ES-I3 (cell line): Measurements from ENCODE around the gene KRT78.

Experiments
- H3K36me3 ChIP-seq: 2 replicates; pipeline ENCODE4 v1.6.1; 2013; ENCODE audit warnings: mild to moderate bottlenecking, low read length, control low read depth, moderate library complexity; ENCODE audit not compliant: insufficient read depth
- H3K4me1 ChIP-seq: 2 replicates; pipeline ENCODE4 v1.6.1; 2013; ENCODE audit warnings: mild to moderate bottlenecking, control low read depth, low read length; ENCODE audit not compliant: insufficient read depth
- H3K9ac ChIP-seq: 2 replicates; pipeline ENCODE4 v1.6.1; 2013; ENCODE audit warnings: low read depth, mild to moderate bottlenecking, low read length, moderate library complexity
- H3K9me3 ChIP-seq: 2 replicates; pipeline ENCODE4 v1.6.1; 2013; ENCODE audit warnings: mild to moderate bottlenecking, low read length, moderate library complexity; ENCODE audit not compliant: control insufficient read depth, insufficient read depth

KRT78 gene

DNA sequence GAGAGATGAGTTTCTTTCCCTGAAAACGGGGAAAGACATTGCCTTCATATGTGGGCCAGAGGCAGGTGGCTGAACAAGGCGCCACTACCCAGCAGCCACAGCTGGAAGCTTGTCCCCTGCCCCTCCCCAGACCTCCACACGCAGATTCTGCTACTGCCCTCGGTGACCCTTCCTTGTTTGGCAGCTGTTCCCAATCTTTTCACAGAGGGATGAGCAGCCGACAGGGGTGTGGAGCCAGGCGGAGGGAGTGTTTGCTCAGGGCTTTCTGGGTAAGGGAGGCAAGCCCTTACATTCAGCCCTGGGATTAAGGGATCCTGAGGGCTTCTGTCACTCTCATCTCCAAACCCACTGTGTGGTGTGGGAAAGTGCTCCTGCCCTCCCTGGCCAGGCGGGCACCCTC is 30.4 kb downstream of the KRT78 start:
- no peaks in the 10 kb centered on the region for H3K9me3 ChIP-seq
- H3K9ac ChIP-seq, result no peak overlapping the region
- no peaks in the 10 kb centered on the region for H3K4me1 ChIP-seq

GRCh38 chr12:52817699-52818238 is 31.0 kb downstream of the KRT78 start:
- Histone ChIP-seq H3K4me1 (no peaks in the 10 kb centered on the region), H3K9me3 (no peaks in the 10 kb centered on the region), H3K36me3 (no peaks in the 10 kb centered on the region), H3K9ac (no peak overlapping the region)

More for the DNA sequence above, 30.4 kb downstream of the KRT78 start:
- H3K36me3 ChIP-seq, result no peaks in the 10 kb centered on the region

DNA sequence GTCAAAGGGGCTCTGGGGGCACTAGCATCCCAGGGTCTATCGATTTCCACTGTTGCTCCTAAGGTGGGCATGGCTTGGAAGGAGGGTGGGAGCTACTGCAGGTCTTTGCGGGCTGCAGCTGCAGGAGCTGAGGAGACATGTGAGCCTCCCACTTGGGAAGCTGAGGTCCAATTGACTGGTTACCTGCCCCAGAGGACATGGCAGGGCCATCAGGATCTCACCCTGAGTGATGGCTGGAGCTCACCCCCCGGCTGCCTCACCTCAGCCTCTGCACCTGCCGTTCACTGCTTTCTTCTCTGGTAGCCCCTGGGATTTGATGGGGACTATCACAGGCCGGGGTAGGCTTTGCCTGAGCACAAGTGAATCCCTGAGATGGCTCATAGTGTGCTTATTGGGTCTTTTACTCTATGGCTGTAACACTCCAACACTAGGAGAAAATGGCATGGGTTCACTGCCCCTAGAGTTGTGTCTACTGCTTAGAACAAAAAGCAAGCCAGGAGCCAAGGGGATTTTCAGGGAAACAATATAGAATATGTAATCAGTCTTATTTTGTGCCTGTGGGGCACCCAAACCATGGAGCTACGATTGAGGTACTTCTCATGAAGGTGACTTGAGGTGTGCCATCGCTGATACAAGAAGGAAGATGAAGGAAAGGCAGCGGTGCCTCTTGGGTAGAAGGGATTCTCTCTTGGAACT is 31.6 kb downstream of the KRT78 start:
- H3K4me1 ChIP-seq, result no peaks in the 10 kb centered on the region
- H3K36me3 ChIP-seq, result no peaks in the 10 kb centered on the region
- no peaks in the 10 kb centered on the region for H3K9me3 ChIP-seq
- no peak overlapping the region for H3K9ac ChIP-seq

DNA sequence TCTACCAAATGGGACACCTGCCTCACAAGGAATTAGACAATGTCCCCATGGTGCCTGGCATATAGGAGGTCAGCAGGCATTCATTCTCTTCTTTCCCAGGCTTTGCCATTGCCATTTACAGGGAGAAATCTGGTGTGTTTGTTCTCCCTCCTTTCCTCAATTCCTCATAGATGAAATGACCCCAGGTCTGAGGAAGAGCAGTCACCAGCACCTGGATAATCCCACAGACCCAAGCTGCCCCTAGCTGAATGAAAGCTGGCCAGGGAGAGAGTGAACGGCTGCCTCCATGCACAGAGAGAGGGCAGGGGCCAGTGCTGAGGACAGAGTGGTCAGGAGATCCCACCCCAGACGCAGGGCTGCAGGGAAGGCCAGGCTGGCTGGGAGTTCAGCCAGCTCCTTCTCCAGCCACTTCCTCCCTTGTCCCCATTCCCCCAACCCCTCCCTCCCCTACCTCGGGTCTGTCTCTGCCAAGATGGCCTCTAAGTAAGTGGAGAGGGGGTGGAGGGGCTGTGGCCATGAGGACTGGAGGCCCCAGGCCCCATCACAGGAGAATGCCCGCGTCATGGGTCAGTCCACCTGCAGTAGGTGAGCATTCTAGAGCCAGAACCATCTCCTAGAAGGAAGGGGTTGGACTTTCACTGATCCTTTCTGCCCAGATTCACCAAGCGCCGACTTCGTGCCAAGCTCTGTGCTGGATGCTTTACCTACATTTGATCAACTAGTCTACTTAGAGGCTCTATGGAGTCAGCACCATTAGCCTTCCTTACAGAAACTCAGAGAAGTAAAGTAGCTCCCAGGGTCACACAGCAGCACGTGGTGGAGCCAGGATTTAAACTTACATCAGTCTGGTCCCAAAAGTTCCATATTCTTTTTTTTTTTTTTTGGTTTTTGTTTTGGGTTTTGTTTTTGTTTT is 32.9 kb downstream of the KRT78 start:
- no peak overlapping the region for H3K9ac ChIP-seq
- H3K4me1 ChIP-seq, result no peaks in the 10 kb centered on the region
- H3K9me3 ChIP-seq, result no peaks in the 10 kb centered on the region
- H3K36me3 ChIP-seq, result no peaks in the 10 kb centered on the region

GRCh38 chr12:52815161-52815560 is 33.6 kb downstream of the KRT78 start:
- Histone ChIP-seq H3K36me3 (no peaks in the 10 kb centered on the region), H3K9me3 (no peaks in the 10 kb centered on the region), H3K9ac (no peak overlapping the region), H3K4me1 (no peaks in the 10 kb centered on the region)

GRCh38 chr12:52814710-52815155 is 34.1 kb downstream of the KRT78 start:
- no peak overlapping the region for H3K9ac ChIP-seq
- H3K4me1 ChIP-seq, result no peaks in the 10 kb centered on the region
- no peaks in the 10 kb centered on the region for H3K9me3 ChIP-seq
- H3K36me3 ChIP-seq, result no peaks in the 10 kb centered on the region

GRCh38 chr12:52813885-52814709 is 34.7 kb downstream of the KRT78 start, which contains the start of gene KRT4:
KRT4 (minus strand) TSS chr12:52814116; CDS start chr12:52814058, 58 bp downstream.
- Histone ChIP-seq H3K36me3 (no peaks in the 10 kb centered on the region), H3K9me3 (no peaks in the 10 kb centered on the region), H3K9ac (no peak within 1 kb of the TSS), H3K4me1 (no peaks in the 10 kb centered on the region)

DNA sequence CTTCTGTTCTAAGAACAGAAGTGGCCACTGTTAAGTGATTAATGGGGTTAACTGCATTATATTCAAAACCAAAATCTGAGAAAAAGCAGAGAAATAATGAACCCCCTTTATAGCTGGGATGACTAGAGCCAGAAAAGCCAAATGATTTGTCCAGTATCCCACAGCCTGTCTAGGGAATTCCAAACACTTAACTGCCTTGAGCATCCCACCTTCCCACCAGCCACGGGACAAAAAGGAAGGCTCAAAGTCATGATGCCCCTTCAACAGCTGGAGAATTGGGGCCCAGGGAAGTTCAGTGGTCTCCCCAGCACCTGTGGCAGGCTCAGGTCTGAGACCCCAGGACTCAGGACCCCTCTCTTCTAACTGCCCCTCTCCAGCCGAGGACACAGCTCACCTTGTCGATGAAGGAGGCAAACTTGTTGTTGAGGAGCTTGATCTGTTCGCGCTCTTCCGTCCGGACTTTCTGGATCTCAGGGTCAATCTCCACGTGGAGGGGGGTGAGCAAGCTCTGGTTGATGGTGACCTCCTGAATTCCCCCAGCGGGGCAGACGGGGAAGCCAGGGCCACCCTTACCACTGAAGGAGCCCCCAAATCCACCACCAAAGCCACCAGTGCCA is 35.5 kb downstream of the KRT78 start:
- H3K4me1 ChIP-seq, result no peaks in the 10 kb centered on the region
- H3K9ac ChIP-seq, result no peak overlapping the region
- H3K36me3 ChIP-seq, result no peaks in the 10 kb centered on the region
- no peaks in the 10 kb centered on the region for H3K9me3 ChIP-seq

DNA sequence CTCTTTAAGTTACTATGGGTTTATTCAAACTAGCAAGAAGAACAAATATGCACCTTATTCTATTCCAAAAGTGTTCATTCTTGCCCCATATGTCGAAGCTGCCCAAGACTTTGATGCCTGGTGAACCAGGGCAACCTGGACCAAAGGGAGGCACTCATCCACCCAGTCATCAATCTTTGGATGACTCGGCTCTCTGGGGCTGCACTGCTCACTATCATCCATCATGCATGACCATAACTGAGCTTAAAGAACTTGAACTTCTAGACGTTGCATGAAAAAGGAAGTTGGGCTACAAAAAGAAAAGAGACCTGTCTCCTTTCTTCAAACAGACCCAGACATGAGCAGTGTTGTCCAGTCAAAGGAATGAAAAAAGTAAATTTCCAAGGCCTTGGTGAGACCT is 36.0 kb downstream of the KRT78 start:
- H3K9ac ChIP-seq, result no peak overlapping the region

GRCh38 chr12:52812073-52812400 is 36.8 kb downstream of the KRT78 start:
- Histone ChIP-seq H3K4me1 (no peaks in the 10 kb centered on the region), H3K9ac (no peak overlapping the region), H3K36me3 (no peaks in the 10 kb centered on the region), H3K9me3 (no peaks in the 10 kb centered on the region)

More for the DNA sequence above, 36.0 kb downstream of the KRT78 start:
- Histone ChIP-seq H3K9me3 (no peaks in the 10 kb centered on the region), H3K36me3 (no peaks in the 10 kb centered on the region), H3K4me1 (no peaks in the 10 kb centered on the region)

DNA sequence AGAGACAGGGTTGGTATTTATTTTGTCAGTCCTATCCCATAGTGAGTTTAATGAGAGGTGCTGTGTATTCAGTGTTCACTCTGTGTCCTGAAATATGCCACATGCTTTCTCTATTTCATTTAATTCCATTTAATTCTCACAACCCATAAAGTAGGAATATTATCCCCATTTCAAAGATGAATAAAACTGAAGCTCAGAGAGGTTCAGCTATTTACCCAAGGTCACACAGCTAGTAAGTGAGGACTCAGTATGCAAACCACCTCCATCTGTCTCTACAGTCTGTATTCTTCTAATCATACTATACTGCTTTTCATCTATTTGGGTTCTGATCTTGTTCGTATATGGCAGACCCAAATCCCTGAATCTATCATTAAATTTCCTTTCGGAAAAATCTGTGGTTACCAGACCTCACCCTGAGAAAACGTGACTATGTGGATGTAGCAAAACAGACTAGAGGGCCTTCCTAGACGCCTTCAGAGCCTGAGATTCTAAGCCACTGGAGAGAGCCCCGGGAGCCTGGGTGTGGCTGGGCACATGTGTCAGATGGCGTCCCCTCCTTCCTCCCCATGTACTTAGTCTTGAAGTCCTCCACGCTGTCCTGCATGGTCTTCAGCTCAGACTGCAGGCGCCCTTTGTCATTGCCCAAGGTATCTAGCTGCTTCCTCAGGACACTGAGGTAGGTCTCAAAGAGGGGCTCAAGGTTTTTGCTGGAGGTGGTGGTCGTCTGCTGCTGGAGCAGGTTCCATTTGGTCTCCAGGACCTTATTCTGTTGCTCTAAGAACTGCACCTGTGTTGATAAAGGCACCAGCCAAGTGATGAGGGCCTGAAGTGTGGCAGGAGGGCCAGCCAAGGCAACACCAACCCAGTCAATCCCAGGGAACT is 37.4 kb downstream of the KRT78 start:
- Histone ChIP-seq H3K4me1 (no peaks in the 10 kb centered on the region), H3K36me3 (no peaks in the 10 kb centered on the region), H3K9me3 (no peaks in the 10 kb centered on the region), H3K9ac (no peak overlapping the region)

DNA sequence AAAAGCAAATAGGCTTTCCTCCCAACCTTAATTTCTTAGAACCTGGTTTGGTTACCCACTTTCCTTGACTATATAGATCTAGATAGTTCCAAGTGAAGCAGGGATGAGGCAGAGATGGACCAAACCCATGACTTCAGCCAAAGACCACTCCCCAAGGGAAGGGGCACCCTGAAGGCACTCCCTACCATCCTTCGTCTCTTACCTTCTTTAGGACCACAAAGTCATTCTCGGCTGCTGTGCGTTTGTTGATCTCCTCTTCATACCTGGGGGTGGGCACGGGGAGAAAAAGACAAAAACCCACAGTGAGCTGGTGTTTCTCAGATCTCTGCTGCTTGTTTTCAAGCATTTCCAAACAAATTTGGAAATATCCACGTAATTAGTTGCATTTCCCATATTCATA is 38.2 kb downstream of the KRT78 start:
- Histone ChIP-seq H3K36me3 (no peaks in the 10 kb centered on the region), H3K9me3 (no peaks in the 10 kb centered on the region)

GRCh38 chr12:52809166-52809565 is 39.6 kb downstream of the KRT78 start:
- Histone ChIP-seq H3K36me3 (no peaks in the 10 kb centered on the region), H3K9ac (no peak overlapping the region), H3K4me1 (peaks cover 6% of the 10 kb centered on the region), H3K9me3 (no peaks in the 10 kb centered on the region)

More for the DNA sequence above, 38.2 kb downstream of the KRT78 start:
- H3K4me1 ChIP-seq, result peaks cover 1% of the 10 kb centered on the region; the same call in 1 of the 2 replicates
- no peak overlapping the region for H3K9ac ChIP-seq
